OCI-M2 (cell line): ENCODE data around the gene SLC25A3.
"Not testable (repeated sequence)": the region's sequence is repeated elsewhere in the genome, so short reads cannot be mapped to it uniquely, and the experiment has no call there.

ENCODE experiments used
- DNase-seq: peaks from one replicate; lab custom pipeline; 2025; ENCODE audit not compliant: unreplicated experiment; lab: John Stamatoyannopoulos, UW

Gene SLC25A3

GRCh38 chr12:98593351-98594049, at the start of gene SLC25A3:
TSS of gene SLC25A3 (plus strand) at chr12:98593686. CDS start at chr12:98593979, 293 bp downstream.
- peak; percentile 65 for DNase-seq

- DNase-seq = no peak
Observed at GRCh38 chr12:98543701-98544100, 49.8 kb upstream of the SLC25A3 start.

- no peak for DNase-seq
Observed at GRCh38 chr12:98544751-98545150, 48.7 kb upstream of the SLC25A3 start.

- DNase-seq = no peak
Observed at GRCh38 chr12:98549371-98550110, 43.9 kb upstream of the SLC25A3 start.

- no peak for DNase-seq
Observed at GRCh38 chr12:98551787-98552186, 41.7 kb upstream of the SLC25A3 start.

- DNase-seq = not testable (repeated sequence)
Observed at GRCh38 chr12:98558097-98558496, 35.4 kb upstream of the SLC25A3 start.

GRCh38 chr12:98559666-98560065, 33.8 kb upstream of the SLC25A3 start:
- DNase-seq = no peak

GRCh38 chr12:98561846-98562245, 31.6 kb upstream of the SLC25A3 start:
- DNase-seq = no peak

- no peak for DNase-seq
Observed at GRCh38 chr12:98572010-98572409, 21.5 kb upstream of the SLC25A3 start.

- no peak for DNase-seq
Observed at GRCh38 chr12:98574110-98574509, 19.4 kb upstream of the SLC25A3 start.

- DNase-seq = no peak
Observed at GRCh38 chr12:98575013-98575412, 18.5 kb upstream of the SLC25A3 start.

- DNase-seq = not testable (repeated sequence)
Observed at GRCh38 chr12:98576795-98577194, 16.7 kb upstream of the SLC25A3 start.

- DNase-seq = no peak
Observed at GRCh38 chr12:98578392-98578791, 15.1 kb upstream of the SLC25A3 start.

GRCh38 chr12:98578821-98579220, 14.7 kb upstream of the SLC25A3 start:
- DNase-seq = no peak

GRCh38 chr12:98579347-98579746, 14.1 kb upstream of the SLC25A3 start:
- DNase-seq = no peak

GRCh38 chr12:98579835-98580234, 13.7 kb upstream of the SLC25A3 start:
- no peak for DNase-seq

- no peak for DNase-seq
Observed at GRCh38 chr12:98580695-98581094, 12.8 kb upstream of the SLC25A3 start.

- no peak for DNase-seq
Observed at GRCh38 chr12:98581101-98581500, 12.4 kb upstream of the SLC25A3 start.

GRCh38 chr12:98582093-98582492, 11.4 kb upstream of the SLC25A3 start:
- no peak for DNase-seq

- no peak for DNase-seq
Observed at GRCh38 chr12:98587084-98587483, 6.4 kb upstream of the SLC25A3 start.

GRCh38 chr12:98591209-98591608, 2.3 kb upstream of the SLC25A3 start:
- DNase-seq = no peak

- DNase-seq = no peak
Observed at GRCh38 chr12:98592825-98593322, 612 bp upstream of the SLC25A3 start.
